ELF-1 (cell line): Measurements from ENCODE around the gene TANGO2.

ENCODE experiments used
- DNase-seq: peaks from one replicate; pipeline ENCODE4 v3.0.0-alpha.2; 2016; ENCODE audit warnings: low read depth, low spot score

Gene TANGO2

GRCh38 chr22:20026204-20026908 lies 5.4 kb downstream of the TANGO2 start:
- no peak for DNase-seq

GRCh38 chr22:20026996-20027601 lies 6.2 kb downstream of the TANGO2 start:
- DNase-seq, result no peak

GRCh38 chr22:20027966-20028854 lies 7.3 kb downstream of the TANGO2 start:
- no peak for DNase-seq

GRCh38 chr22:20028855-20029549 lies 8.1 kb downstream of the TANGO2 start:
- no peak for DNase-seq

- no peak for DNase-seq
Observed at GRCh38 chr22:20029550-20030225, 8.8 kb downstream of the TANGO2 start.

- no peak for DNase-seq
Observed at GRCh38 chr22:20031732-20032406, 11.0 kb downstream of the TANGO2 start.

- no peak for DNase-seq
Observed at GRCh38 chr22:20032407-20032991, 11.6 kb downstream of the TANGO2 start.

- DNase-seq, result no peak
Observed at GRCh38 chr22:20033045-20033706, 12.3 kb downstream of the TANGO2 start.

- DNase-seq, result no peak
Observed at GRCh38 chr22:20034143-20034542, 13.2 kb downstream of the TANGO2 start.

- DNase-seq, result no peak
Observed at GRCh38 chr22:20035375-20036083, 14.6 kb downstream of the TANGO2 start.

- DNase-seq, result no peak
Observed at GRCh38 chr22:20036084-20036482, 15.2 kb downstream of the TANGO2 start.

- no peak for DNase-seq
Observed at GRCh38 chr22:20036535-20037392, 15.9 kb downstream of the TANGO2 start.

- DNase-seq, result no peak
Observed at GRCh38 chr22:20037419-20037818, 16.5 kb downstream of the TANGO2 start.

GRCh38 chr22:20038574-20038973 lies 17.7 kb downstream of the TANGO2 start:
- DNase-seq, result no peak

- no peak for DNase-seq
Observed at GRCh38 chr22:20039683-20040325, 18.9 kb downstream of the TANGO2 start.

GRCh38 chr22:20040327-20041200 lies 19.7 kb downstream of the TANGO2 start:
- DNase-seq, result no peak
